ENCODE results near the gene TLCD5.
A peak's percentile ranks its signal among the peaks of the same experiment; 100 is the strongest.

TLCD5 gene

GRCh38 chr11:120338107-120338933 lies 13.2 kb downstream of the TLCD5 start:
- peak overlapping the region; percentile 99 for H3K27ac ChIP-seq
- no peak for TF ChIP-seq CTCF (conservative IDR thresholded peaks at IDR 0.05)

- H3K27ac ChIP-seq = peak overlapping the region; percentile 99
- TF ChIP-seq CTCF (conservative IDR thresholded peaks at IDR 0.05) = no peak
Measured at GRCh38 chr11:120339394-120339890, 14.3 kb downstream of the TLCD5 start.

DNA sequence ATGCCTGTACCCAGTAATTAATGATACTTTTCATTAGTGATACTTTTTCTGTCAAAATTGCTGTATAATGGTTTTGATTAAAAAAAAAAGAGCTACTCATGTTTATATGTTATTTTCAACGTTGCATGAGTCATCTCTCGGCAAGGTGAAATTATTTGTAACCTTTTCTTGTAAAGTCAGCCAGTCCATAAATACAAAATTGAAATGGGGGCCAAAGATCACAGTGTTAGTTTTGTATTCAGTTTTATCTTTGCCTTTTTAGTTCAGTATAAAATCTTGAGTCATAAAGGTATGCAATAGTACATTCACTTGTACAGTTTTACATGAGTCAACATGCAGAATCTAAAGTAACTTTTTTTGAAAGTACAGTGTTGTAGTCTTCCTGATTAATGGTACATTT lies 15.4 kb downstream of the TLCD5 start:
- H3K27ac ChIP-seq = peak overlapping the region; percentile 99
- no peak for TF ChIP-seq CTCF (conservative IDR thresholded peaks at IDR 0.05)

DNA sequence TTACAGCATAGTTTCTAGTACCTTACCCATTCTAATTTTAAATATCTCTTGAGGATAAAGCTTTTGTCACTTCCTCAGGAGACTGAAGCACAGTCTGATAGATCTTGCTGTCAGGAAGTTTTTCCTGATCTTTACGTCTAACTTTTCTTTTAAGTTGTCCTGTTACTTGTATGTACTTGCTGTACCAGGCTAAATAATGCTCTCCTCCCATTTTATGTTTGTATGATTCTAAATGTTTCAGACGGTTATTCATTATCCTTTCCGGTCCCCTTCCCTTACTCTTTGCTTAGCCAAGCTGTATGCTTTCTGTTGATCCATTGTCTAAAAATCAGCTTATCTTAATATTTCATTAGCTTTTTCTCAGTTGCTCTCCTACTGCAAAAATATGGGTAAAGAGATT lies 17.1 kb downstream of the TLCD5 start:
- H3K27ac ChIP-seq = no peak overlapping the region
- no peak for TF ChIP-seq CTCF (conservative IDR thresholded peaks at IDR 0.05)

GRCh38 chr11:120342678-120343077 lies 17.6 kb downstream of the TLCD5 start:
- no peak for TF ChIP-seq CTCF (conservative IDR thresholded peaks at IDR 0.05)
- no peak overlapping the region for H3K27ac ChIP-seq

DNA sequence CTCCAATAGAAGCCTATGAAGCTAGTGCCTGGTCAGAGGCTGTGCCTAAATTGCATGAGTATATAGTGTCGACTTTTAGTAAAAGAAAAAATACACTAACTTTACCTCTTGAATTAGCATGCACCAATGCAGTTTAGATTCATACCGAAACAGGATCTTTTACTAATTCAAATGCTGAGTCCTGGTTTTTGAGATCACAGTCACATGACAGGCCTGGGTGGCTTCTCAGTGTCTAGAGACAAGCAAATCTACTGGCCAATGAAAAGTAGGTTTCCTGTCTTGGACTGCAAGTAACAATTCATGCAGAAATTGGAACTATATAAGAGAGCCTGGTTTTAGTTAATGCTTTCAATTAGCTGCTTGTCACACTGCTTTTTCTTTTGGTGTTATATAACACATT lies 18.3 kb downstream of the TLCD5 start:
- no peak for TF ChIP-seq CTCF (conservative IDR thresholded peaks at IDR 0.05)
- H3K27ac ChIP-seq = no peak overlapping the region

GRCh38 chr11:120344302-120345004 lies 19.4 kb downstream of the TLCD5 start:
- H3K27ac ChIP-seq = no peak overlapping the region
- no peak for TF ChIP-seq CTCF (conservative IDR thresholded peaks at IDR 0.05)
